Measurements from ENCODE around the gene ASB2. TPM values are rescaled to one million over a fixed set of nuclear protein-coding genes. Genes with fewer than 3 reads are reported as not detected.

The ASB2 gene
- total RNA-seq, 1 donor from 2014 or later = 0.26 TPM

- no peak for DNase-seq (ENCODE audit: low read depth)
- no peak for TF ChIP-seq CTCF (IDR thresholded peaks at IDR 0.05; ENCODE audit: insufficient read depth, low read length, severe bottlenecking)
- Histone ChIP-seq H3K36me3 (ENCODE audit: control insufficient read depth, insufficient read depth, low read length) (no peaks in the 10 kb centered on the region), H3K27me3 (ENCODE audit: control insufficient read depth, insufficient read depth, low read length) (no peaks in the 10 kb centered on the region), H3K4me3 (ENCODE audit: low read depth, low read length) (no peak overlapping the region)
- no peak for FAIRE-seq
Observed at GRCh38 chr14:93967637-93968250, 8.6 kb downstream of the ASB2 start.

- no peak for FAIRE-seq
- no peaks in the 10 kb centered on the region for H3K27me3 ChIP-seq (ENCODE audit: control insufficient read depth, insufficient read depth, low read length)
- no peak overlapping the region for H3K4me3 ChIP-seq (ENCODE audit: low read depth, low read length)
- no peaks in the 10 kb centered on the region for H3K36me3 ChIP-seq (ENCODE audit: control insufficient read depth, insufficient read depth, low read length)
- no peak for DNase-seq (ENCODE audit: low read depth)
- TF ChIP-seq CTCF (IDR thresholded peaks at IDR 0.05; ENCODE audit: insufficient read depth, low read length, severe bottlenecking) = no peak
Observed at GRCh38 chr14:93965946-93966474, 10.4 kb downstream of the ASB2 start.

GRCh38 chr14:93965287-93965821, 11.0 kb downstream of the ASB2 start:
- FAIRE-seq (no peak), DNase-seq (ENCODE audit: low read depth) (peak; percentile 88)
- H3K4me3 ChIP-seq (ENCODE audit: low read depth, low read length) = no peak overlapping the region

GRCh38 chr14:93964820-93965286, 11.5 kb downstream of the ASB2 start:
- no peak for DNase-seq (ENCODE audit: low read depth)
- H3K4me3 ChIP-seq (ENCODE audit: low read depth, low read length) = no peak overlapping the region
- H3K36me3 ChIP-seq (ENCODE audit: control insufficient read depth, insufficient read depth, low read length) = no peaks in the 10 kb centered on the region
- H3K27me3 ChIP-seq (ENCODE audit: control insufficient read depth, insufficient read depth, low read length) = no peaks in the 10 kb centered on the region
- no peak for FAIRE-seq
- TF ChIP-seq CTCF (IDR thresholded peaks at IDR 0.05; ENCODE audit: insufficient read depth, low read length, severe bottlenecking) = no peak

More at GRCh38 chr14:93965287-93965821, 11.0 kb downstream of the ASB2 start:
- no peak for TF ChIP-seq CTCF (IDR thresholded peaks at IDR 0.05; ENCODE audit: insufficient read depth, low read length, severe bottlenecking)
- no peaks in the 10 kb centered on the region for H3K27me3 ChIP-seq (ENCODE audit: control insufficient read depth, insufficient read depth, low read length)
- H3K36me3 ChIP-seq (ENCODE audit: control insufficient read depth, insufficient read depth, low read length) = no peaks in the 10 kb centered on the region

DNA sequence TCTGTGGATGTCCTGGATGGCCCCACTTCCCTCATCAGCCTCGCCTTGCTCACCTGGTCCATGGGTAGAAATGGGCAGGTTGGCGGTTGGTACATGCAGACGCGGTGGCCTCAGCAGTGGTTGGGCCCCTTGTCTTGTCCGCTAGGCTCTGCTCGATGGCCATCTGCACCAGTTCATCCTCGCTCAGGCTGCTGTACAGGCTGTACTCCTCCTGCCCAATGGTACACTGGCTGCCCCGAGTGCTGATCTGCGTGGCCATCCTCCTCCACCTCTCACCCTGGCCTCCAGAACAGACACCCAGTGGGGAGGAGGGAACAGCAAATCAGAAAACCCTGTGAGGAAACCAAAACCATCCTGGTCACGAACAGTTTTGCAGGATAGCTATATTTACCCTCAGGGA, 12.1 kb downstream of the ASB2 start:
- no peak for TF ChIP-seq CTCF (IDR thresholded peaks at IDR 0.05; ENCODE audit: insufficient read depth, low read length, severe bottlenecking)
- Histone ChIP-seq H3K36me3 (ENCODE audit: control insufficient read depth, insufficient read depth, low read length) (no peaks in the 10 kb centered on the region), H3K27me3 (ENCODE audit: control insufficient read depth, insufficient read depth, low read length) (no peaks in the 10 kb centered on the region), H3K4me3 (ENCODE audit: low read depth, low read length) (no peak overlapping the region)
- DNase-seq (ENCODE audit: low read depth) (no peak), FAIRE-seq (no peak)
